ENCODE measurements around the gene ITFG1.

DNA sequence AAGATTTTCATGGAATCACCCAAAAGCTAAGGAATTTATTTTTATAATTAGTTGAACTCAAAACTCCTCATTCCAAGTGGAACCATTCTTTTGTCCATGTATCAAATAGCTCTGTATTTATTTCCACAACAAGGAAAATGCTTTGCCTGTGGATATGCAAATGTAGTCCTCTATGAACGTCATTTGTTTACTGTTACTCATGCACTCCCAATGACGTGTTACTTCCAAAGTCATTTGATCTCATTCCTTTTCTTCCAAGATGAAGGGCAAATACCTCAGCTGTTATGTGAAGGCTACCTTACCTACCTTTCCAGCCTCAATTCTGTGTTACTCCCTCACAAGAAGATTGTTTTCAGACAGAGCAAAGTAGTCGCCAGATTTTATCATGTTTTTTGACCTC, 83.7 kb downstream of the ITFG1 start:
- TF ChIP-seq POLR2A (IDR thresholded peaks at IDR 0.05; ENCODE audit: low read length) (no peak), GATA1 (IDR thresholded peaks at IDR 0.05; ENCODE audit: low read depth, low read length) (no peak)

Data from erythroblast (primary cell).